Activated naive CD4-positive, alpha-beta T cell treated with anti-CD3 and anti-CD28 coated beads, Interleukin-2, amount 50 U/mL, for 24 hours (primary cell): ENCODE data around the gene ADAM8.

Experiments
- H3K27ac Mint-ChIP-seq: one replicate; pipeline ENCODE4 v1.8.0; 2021; ENCODE audit warnings: mild to moderate bottlenecking, mixed read lengths
- H3K27me3 Mint-ChIP-seq: one replicate; pipeline ENCODE4 v1.8.0; 2021; ENCODE audit warnings: mixed read lengths
- H3K36me3 Mint-ChIP-seq: one replicate; pipeline ENCODE4 v1.8.0; 2021; ENCODE audit warnings: mixed read lengths
- H3K4me1 Mint-ChIP-seq: one replicate; pipeline ENCODE4 v1.8.0; 2021; ENCODE audit warnings: mixed read lengths
- H3K4me3 Mint-ChIP-seq: one replicate; pipeline ENCODE4 v1.8.0; 2021; ENCODE audit warnings: mild to moderate bottlenecking, mixed read lengths
- H3K9me3 Mint-ChIP-seq: one replicate; pipeline ENCODE4 v1.8.0; 2021; ENCODE audit warnings: mixed read lengths

ADAM8 gene

GRCh38 chr10:133279326-133280226, 2.9 kb upstream of the ADAM8 start:
- H3K36me3 Mint-ChIP-seq = peaks cover 5% of the 10 kb centered on the region
- H3K27me3 Mint-ChIP-seq = no peaks in the 10 kb centered on the region
- peaks cover 27% of the 10 kb centered on the region for H3K4me1 Mint-ChIP-seq
- no peaks in the 10 kb centered on the region for H3K9me3 Mint-ChIP-seq
- H3K27ac Mint-ChIP-seq = no peak overlapping the region
- no peak overlapping the region for H3K4me3 Mint-ChIP-seq

- Mint-ChIP-seq H3K4me3 (peak overlapping the region; percentile 59), H3K27ac (no peak overlapping the region), H3K36me3 (peaks cover 4% of the 10 kb centered on the region), H3K4me1 (peaks cover 27% of the 10 kb centered on the region), H3K9me3 (no peaks in the 10 kb centered on the region), H3K27me3 (no peaks in the 10 kb centered on the region)
These were observed 2.1 kb upstream of the ADAM8 start for GRCh38 chr10:133278577-133279265.

- Mint-ChIP-seq H3K9me3 (no peaks in the 10 kb centered on the region), H3K27me3 (no peaks in the 10 kb centered on the region), H3K27ac (no peak overlapping the region), H3K4me3 (peak overlapping the region; percentile 59), H3K4me1 (peaks cover 27% of the 10 kb centered on the region), H3K36me3 (peaks cover 3% of the 10 kb centered on the region)
These were observed 1.4 kb upstream of the ADAM8 start for GRCh38 chr10:133277993-133278576.

GRCh38 chr10:133277277-133277992, 767 bp upstream of the ADAM8 start:
- Mint-ChIP-seq H3K4me1 (peaks cover 27% of the 10 kb centered on the region), H3K36me3 (peaks cover 3% of the 10 kb centered on the region), H3K27ac (no peak overlapping the region), H3K9me3 (no peaks in the 10 kb centered on the region), H3K27me3 (no peaks in the 10 kb centered on the region), H3K4me3 (peak overlapping the region; percentile 44)

GRCh38 chr10:133276100-133276434, 601 bp downstream of the ADAM8 start:
- H3K36me3 Mint-ChIP-seq = no peaks in the 10 kb centered on the region
- no peaks in the 10 kb centered on the region for H3K9me3 Mint-ChIP-seq
- H3K27ac Mint-ChIP-seq = peak overlapping the region; percentile 6
- H3K27me3 Mint-ChIP-seq = no peaks in the 10 kb centered on the region
- peaks cover 27% of the 10 kb centered on the region for H3K4me1 Mint-ChIP-seq
- peak overlapping the region; percentile 86 for H3K4me3 Mint-ChIP-seq

GRCh38 chr10:133275684-133276092, 980 bp downstream of the ADAM8 start:
- peak overlapping the region; percentile 86 for H3K4me3 Mint-ChIP-seq
- H3K27me3 Mint-ChIP-seq = no peaks in the 10 kb centered on the region
- peak overlapping the region; percentile 6 for H3K27ac Mint-ChIP-seq
- H3K9me3 Mint-ChIP-seq = no peaks in the 10 kb centered on the region
- H3K36me3 Mint-ChIP-seq = no peaks in the 10 kb centered on the region
- H3K4me1 Mint-ChIP-seq = peaks cover 27% of the 10 kb centered on the region

- no peaks in the 10 kb centered on the region for H3K27me3 Mint-ChIP-seq
- no peaks in the 10 kb centered on the region for H3K36me3 Mint-ChIP-seq
- H3K27ac Mint-ChIP-seq = peak overlapping the region; percentile 6
- peaks cover 27% of the 10 kb centered on the region for H3K4me1 Mint-ChIP-seq
- H3K4me3 Mint-ChIP-seq = peak overlapping the region; percentile 86
- H3K9me3 Mint-ChIP-seq = no peaks in the 10 kb centered on the region
These were observed 1.7 kb downstream of the ADAM8 start for GRCh38 chr10:133274751-133275683.

GRCh38 chr10:133273534-133274143, 3.0 kb downstream of the ADAM8 start:
- Mint-ChIP-seq H3K27ac (no peak overlapping the region), H3K36me3 (no peaks in the 10 kb centered on the region), H3K4me3 (no peak overlapping the region), H3K9me3 (no peaks in the 10 kb centered on the region), H3K4me1 (peaks cover 24% of the 10 kb centered on the region), H3K27me3 (no peaks in the 10 kb centered on the region)

GRCh38 chr10:133272964-133273420, 3.7 kb downstream of the ADAM8 start:
- H3K4me3 Mint-ChIP-seq = no peak overlapping the region
- peaks cover 18% of the 10 kb centered on the region for H3K4me1 Mint-ChIP-seq
- H3K9me3 Mint-ChIP-seq = no peaks in the 10 kb centered on the region
- no peaks in the 10 kb centered on the region for H3K27me3 Mint-ChIP-seq
- H3K27ac Mint-ChIP-seq = no peak overlapping the region
- no peaks in the 10 kb centered on the region for H3K36me3 Mint-ChIP-seq

GRCh38 chr10:133272301-133272963, 4.2 kb downstream of the ADAM8 start:
- no peaks in the 10 kb centered on the region for H3K36me3 Mint-ChIP-seq
- peaks cover 13% of the 10 kb centered on the region for H3K4me1 Mint-ChIP-seq
- H3K9me3 Mint-ChIP-seq = no peaks in the 10 kb centered on the region
- H3K27ac Mint-ChIP-seq = no peak overlapping the region
- no peaks in the 10 kb centered on the region for H3K27me3 Mint-ChIP-seq
- no peak overlapping the region for H3K4me3 Mint-ChIP-seq

GRCh38 chr10:133271521-133272300, 5.0 kb downstream of the ADAM8 start:
- H3K4me1 Mint-ChIP-seq = peaks cover 13% of the 10 kb centered on the region
- no peak overlapping the region for H3K4me3 Mint-ChIP-seq
- no peak overlapping the region for H3K27ac Mint-ChIP-seq
- no peaks in the 10 kb centered on the region for H3K27me3 Mint-ChIP-seq
- H3K36me3 Mint-ChIP-seq = no peaks in the 10 kb centered on the region
- H3K9me3 Mint-ChIP-seq = no peaks in the 10 kb centered on the region

GRCh38 chr10:133270773-133271297, 5.8 kb downstream of the ADAM8 start:
- Mint-ChIP-seq H3K36me3 (no peaks in the 10 kb centered on the region), H3K9me3 (no peaks in the 10 kb centered on the region), H3K27me3 (no peaks in the 10 kb centered on the region), H3K27ac (no peak overlapping the region), H3K4me3 (no peak overlapping the region), H3K4me1 (peaks cover 9% of the 10 kb centered on the region)

- Mint-ChIP-seq H3K4me1 (peaks cover 7% of the 10 kb centered on the region), H3K27ac (no peak overlapping the region), H3K4me3 (no peak overlapping the region), H3K36me3 (no peaks in the 10 kb centered on the region), H3K27me3 (no peaks in the 10 kb centered on the region), H3K9me3 (no peaks in the 10 kb centered on the region)
These were observed 6.5 kb downstream of the ADAM8 start for GRCh38 chr10:133270204-133270603.
